ENCODE results near the gene NUB1.
A peak's percentile ranks its signal among the peaks of the same experiment; 100 is the strongest.

The NUB1 gene

DNA sequence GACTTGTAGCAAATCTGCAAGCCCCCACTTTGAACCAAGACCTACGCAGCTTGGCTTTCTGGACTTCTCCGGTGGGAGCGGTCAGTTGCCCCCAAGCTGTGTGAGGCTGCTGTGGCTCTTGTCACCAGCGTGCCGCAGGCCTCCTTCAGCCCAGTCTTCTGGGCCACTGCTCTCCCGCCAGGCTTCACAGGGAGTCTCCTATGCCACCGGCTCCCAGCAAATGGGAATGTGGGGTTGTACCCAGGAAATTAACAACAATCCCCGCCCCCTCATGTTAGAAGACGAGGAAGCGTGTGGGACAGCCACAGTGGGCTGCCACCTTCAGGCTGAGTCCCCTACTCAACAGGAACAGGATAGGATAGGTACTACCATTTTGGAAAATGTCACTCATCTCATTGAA is 64.0 kb downstream of the NUB1 start:
- DNase-seq (ENCODE audit: low read depth): no peak

DNA sequence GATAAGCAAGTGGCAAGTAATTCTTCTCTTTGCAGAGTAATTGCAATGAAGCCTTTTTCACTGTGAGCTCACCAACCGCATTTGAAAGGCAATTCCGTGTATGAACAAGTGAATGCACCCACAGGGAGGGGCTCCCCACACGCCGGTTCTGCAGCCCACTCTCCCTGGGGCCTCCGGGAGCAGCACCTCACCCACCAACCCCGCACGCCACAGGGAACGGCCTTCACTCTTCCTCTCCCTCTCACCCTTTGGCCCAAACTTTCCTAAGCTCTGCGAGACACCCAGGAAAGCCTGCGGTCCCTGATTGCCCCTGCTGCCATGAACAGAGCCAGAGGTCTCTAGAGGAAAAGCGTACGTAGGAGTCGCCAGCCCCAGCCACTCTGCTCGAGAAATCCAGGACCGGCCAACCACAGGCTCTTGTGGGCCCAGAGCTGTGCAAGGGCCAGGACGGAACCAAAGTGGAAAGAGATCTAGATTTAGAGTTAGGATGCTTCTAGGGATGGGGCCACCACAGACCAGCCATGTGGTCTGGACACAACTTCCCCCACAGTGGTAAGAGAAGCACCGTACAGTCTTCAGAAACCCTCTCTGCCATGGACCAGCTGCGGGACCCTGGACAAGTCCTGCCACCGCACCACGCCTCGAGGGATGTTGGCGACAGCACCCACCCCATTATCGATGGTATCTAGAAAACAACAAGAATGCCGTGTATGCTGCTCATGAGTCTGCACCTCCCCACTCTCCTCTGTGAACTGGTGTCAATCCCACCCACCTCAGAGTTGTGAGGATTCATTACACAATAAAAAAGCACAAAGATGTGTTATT is 64.7 kb downstream of the NUB1 start:
- no peak for DNase-seq (ENCODE audit: low read depth)

DNA sequence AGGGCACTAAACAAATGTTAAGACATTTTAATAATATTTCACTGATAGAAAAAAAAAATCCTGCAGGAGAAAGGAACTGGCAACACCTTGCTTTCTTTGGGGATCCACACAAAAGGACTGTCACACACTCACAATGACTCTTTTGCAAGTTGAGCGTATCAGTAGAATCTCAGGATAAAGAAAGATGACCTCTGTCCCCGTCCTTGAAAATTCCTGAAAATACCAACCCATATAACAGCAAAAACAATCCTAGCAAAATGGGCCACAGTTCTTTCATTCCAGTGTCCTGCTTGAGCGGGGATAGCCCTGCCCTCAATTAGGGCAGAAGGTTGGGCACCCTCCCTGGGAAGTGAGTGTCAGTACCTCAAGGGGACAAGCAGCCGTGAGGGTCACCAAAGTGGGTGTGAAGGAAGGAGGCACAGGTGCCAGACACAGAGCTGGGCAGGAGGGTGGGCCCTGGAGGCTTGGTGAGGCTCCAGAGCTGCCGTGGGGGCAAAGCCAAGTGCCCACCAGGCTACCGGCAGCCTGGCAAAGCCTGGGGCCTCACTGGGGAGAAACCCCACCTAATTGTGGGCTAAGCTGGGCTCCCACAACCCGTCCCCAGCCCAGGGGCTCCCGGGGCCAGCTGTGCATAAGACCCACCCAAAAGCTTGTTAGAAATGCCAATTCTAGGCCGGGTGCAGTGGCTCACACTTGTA is 65.4 kb downstream of the NUB1 start:
- DNase-seq (ENCODE audit: low read depth): no peak

DNA sequence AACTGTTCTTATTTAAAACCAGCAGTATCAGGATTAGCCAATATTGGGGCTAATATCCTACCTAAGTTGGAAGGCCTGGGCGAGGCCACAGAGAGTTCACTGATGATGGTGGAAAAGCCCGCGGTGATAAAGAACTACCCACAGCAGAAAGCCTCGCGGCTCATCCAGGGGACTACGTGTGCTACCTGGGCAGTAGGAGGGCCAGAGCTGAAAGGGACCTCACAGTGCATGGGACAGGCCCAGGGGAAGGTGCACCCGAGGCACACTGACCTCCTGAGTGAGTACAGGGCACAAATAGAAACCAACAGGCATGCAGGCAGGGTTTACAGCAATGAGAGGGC is 66.9 kb downstream of the NUB1 start:
- no peak for DNase-seq (ENCODE audit: low read depth)

DNA sequence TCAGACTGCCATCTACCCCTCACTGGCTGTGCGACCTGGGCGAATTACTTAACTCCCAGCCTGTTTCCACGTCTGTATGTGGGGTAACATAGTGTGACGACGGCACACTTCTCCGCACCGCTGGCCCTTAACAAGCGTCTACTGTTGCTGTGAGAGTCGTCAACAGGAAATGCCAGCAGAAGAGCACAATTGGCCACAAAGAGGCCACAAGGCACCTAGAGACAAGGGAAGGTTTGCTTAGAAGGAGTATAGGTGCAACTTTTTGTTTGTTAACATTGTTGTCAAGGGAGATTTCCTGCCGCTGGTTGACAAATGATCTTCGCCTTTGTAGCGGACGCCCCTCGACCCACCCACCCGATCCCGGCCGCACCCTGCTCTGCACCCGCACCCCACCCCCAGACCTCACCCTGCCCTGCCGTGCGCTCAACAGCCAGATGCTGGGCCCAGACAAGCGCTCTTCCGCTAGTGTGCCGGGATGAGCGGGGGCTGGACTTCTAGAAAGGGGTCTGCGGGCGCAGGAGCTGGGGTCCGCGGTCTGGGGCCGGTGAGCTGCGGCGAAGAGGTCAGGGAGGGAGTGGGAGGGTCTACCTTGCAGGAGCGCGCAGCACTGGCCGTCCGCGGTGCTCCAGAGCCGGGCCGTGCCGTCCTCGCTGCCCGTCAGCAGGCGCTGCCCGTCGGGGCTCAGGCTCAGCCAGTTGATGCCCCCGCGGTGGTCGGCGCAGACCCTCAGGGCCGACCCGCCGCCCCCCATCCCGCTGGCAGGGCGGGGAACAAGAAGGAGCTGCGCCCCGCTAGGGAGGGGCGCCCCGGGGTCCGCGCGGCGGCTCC is 67.4 kb downstream of the NUB1 start:
- no peak for DNase-seq (ENCODE audit: low read depth)

DNA sequence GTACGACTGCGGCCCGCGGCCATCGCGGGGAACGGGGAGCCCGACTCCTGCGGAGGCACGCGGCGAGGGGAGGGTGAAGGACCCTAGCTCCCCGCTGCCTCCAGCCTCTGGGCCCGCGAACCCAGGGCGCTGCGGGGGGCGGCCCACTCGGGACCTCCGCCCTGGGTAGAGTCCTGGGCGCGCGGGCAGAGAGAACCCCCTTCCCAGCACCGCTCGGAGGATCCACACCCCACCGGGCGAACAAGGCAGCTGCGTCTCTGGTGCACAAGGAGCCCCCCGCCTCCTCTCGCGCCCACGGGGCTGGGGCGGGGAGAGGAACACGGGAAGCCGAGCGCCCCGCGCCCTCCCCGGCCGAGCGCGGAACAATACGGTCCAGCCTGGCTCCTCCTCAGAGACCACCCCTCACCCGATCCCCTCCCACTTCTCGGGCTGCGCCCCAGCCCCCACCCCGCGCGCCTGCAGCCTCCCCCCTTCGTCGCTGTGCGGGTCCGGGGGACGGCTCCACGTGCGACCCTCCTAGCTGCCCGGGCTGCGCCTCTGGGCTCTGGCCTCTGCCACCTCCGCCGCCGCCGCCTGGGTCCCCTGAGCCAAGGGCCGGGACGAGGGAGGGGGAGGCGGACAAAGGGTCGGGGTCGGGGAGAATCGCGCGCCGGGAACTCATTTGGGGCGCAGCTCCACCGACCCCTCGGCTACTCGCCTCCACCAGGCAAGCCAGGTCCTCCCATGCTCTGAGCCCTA is 68.2 kb downstream of the NUB1 start, which contains the start of gene WDR86:
Gene WDR86 (minus strand): TSS at position 372 of the 738 bp plus-strand sequence. CDS start 449 bp downstream, outside the sequence.
- DNase-seq (ENCODE audit: low read depth): no peak

DNA sequence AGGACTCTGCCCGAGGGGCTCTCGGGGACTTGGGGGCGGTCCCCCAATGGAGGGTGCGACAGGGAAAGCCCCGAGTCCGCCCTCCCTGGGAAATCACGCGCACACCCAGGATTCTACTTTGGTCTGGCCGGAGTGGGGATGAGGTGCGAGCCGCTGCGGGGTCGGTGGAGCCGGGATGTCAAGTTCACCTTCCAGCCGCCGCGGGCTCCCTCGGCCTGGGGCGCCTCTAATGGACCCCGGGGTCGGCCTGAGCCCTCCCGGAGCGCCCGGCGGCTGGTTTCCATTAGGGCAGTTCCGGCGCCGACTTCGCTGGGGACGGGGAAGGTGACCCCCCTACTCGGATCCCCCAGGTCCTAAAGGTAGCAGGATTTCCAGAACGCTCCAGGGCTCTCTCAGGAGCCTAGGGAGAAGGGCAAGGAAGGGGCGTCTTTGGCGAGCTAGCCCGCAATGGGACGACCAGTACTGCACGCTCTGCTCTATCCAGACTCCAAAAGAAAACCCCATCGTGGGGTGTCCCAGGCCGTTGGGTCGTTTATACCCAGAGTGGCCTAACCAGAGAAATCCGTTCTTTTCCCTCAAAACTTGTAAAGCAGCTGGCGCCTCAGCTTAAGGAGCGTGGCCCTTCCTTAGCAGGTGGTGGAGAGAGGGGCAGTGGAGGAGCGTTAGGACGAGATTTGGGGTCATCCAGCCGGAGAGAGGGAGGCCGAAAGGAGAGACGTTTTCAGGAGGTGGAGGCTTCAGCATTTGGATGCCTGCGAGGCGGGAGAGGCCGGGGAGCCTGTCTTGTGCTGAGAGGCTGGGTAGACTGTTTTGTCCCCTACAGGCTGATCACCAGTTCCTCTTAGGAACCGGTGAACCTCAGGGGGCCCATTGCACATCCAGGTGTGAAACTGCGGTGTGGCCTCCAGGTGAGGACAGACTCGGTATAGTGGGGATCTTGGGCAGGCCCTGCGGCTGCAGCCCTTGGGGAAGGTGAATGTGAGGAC is 69.1 kb downstream of the NUB1 start:
- no peak for DNase-seq (ENCODE audit: low read depth)

DNA sequence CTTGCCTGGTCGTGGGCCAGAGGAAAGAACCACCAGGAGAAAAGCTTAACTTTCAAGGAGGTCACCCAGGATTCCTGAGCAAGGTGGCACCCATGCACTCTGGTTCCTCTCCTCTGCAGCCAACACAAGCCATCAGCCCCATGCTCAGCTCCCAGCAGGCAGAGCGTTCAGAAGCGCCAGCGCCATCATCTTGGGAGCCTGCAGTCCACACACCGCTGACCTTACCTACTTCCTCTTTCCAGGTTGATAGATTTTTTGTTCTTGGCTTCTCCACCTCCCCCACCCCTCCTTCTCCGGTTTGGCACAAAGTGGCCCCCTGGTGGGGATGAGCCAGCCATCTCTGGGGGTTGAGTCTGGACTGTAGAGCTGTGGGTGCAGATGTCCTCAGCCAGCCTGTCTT is 69.9 kb downstream of the NUB1 start:
- no peak for DNase-seq (ENCODE audit: low read depth)

DNA sequence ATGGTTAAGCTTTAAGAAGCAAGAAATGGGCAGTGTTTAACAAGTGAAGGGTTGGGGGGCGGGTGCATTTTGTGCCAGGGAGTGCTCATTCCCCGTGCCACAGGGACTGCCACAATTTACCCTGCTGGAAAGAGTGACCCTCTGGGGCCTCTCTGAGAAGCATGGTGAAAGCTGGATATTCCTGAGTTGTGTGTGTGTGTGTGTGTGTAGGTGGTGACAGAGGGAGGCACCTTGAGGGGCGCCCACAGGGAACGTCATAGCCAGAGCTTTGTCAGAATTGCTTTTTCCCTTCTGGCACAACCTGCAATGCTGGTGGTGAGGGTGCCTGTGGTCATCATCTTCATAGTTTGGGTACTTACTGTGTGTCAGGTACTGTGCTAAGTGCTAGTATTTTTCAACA is 70.7 kb downstream of the NUB1 start:
- no peak for DNase-seq (ENCODE audit: low read depth)

DNA sequence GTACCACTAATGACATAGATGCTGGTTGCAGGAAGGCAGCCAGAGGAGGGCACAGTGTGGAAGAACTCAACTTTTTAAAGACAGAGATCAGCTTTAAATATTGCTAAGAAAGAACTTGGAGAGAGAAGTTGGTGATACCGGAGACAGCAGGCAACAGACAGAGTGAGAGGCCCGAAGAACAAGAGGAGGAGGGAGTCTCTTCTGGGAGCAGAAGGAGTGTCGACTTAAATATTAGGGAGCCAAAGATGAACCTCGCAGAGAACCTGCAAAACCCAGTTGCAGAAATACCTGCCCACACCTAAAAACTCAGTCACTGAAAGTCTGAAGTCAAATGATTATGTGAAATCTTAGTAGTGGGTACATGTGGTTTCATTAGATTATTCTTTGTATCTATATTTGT is 71.6 kb downstream of the NUB1 start:
- no peak for DNase-seq (ENCODE audit: low read depth)

DNA sequence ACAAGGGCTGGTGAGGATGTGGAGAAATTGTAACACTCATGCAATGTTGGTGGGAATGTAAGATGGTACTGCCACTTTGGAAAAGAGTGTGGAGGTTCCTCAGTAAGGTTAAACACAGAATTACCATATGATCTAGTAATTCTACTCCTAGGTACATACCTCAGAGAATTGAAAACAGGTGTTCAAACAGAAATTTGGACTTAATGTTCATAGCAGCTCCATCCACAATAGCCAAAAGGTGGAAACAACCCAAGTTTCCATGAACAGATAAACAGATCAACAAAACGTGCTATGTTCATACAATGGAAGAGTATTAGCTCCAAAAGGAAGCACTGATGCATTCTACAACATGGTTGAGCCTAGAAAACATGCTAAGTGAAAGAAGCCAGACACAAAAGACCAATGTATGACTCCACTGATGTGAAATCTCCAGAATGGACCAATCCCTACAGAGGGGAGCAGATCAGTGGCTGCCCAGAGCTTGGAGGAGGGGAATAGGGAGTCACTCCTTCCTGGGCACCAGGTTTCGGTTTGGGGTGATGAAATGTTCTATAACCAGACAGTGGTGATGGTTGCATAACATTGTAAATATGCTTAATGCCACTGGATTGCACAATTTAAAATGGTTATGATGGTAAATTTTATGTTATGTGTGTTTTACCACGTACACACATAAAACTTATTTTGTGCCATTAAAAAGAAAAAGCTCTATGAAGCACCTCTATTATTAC is 73.9 kb downstream of the NUB1 start:
- DNase-seq (ENCODE audit: low read depth): no peak

DNA sequence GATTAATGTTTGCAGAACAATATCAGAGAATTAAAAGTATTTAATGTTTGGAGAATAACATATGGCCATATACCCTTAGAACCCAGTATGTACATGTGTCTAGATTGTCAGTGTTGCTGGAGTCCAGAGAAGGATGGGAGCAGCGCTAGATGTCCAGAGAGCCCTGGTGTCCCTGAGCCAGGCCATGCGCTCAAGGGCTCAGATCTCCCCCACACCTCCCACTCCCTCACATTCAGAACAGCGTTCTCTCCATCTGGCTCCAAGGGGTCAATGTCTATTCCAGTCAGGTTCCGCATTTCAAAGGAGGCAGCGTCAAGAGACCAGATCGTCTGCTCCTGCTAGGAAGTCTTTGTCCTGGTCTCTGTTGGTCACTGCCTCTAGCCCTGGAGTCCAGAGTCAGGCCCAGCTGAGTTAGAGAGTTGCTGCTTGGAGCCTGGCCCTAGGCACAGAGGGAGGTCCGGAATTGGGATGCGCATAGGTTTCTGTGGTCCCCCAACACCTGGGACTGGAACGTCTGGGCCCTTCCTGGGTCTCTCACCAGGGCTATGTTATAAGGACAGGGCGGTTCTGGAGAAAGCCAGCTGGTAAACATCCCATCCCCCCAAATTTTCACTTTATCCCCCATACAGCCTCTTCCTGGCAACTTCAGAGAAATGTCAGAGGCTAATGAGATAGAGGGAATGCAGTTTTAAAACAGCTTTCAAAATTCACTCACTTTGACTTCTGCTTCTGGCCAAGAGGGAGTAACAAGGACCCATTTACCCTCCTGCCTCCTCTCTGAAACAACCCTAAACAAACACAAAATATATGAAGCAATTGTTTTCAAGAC is 74.7 kb downstream of the NUB1 start:
- DNase-seq (ENCODE audit: low read depth): no peak

DNA sequence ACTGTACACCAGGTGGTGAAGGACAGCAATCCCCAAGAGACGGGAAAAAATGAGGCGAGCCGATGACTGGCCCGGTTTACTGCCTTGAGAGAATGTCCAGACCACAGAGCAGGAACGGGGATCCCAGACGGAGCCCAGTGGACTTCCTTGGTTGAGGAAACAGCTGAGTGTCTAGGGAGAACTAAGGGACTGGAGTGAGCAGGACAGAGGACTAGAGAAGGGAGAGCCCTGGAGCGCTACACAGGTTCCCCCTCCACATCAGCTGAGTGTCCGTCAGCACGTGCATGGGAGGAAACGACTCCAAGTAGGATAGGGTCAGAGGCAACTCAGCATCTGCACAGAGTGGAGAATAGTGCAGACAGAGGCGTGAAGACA is 75.3 kb downstream of the NUB1 start:
- no peak for DNase-seq (ENCODE audit: low read depth)

DNA sequence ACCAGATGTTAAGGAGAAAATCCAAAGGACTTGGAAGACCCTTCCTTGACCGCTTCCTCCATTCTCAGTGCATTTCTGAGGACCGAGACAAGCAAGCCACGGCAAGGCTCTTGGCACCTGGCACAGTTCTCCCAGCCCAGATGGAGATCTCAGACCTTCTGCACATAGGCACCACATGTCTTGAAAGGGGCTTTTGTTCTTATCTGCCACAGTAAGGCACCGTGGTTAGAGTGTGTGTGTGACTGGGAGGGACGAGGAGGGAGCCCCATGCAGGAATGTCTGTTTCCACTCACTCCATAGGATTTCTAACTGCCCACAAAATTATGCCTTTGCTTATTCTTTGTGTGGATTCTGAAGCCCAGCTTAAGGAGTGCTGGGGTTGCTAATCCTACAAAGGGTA is 78.5 kb downstream of the NUB1 start:
- no peak for DNase-seq (ENCODE audit: low read depth)

DNA sequence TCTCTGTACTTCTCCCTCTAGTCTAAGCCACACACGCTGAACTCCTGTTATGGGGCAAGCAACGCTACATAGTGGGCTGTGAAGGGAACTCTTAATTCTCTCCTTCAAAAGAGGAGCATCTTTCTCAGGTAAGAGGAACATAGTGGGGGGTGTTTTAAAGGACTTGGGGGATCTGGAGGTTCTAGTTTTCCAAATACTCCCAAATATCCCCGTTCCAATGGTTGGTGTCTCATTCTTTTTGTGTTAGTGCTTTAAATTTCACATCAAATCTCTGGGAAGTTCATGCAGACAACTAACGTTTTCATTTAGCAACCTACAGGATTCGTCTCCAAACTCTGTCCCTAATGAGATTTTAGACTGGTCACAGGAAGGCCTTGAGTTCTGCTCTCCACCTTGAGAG is 80.6 kb downstream of the NUB1 start:
- no peak for DNase-seq (ENCODE audit: low read depth)

DNA sequence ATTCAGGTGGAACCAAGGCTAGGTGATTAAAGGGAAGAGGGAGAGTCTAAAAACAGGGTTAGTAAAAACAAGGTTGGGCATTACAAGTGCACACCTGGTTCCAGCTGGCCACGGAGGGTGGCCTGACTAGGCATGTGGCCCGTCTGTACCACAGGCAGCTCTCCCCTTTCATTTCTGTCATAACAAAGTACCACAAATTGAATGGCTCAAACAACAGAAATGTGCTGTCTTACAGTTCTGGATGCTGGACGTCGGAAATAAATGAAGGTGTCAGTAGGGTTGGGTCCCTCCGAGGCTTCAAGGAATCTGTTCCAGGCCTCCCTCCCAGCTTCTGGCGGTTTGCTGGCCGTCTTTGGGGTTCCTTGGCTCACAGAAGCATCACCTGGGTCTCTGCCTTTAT is 81.6 kb downstream of the NUB1 start:
- DNase-seq (ENCODE audit: low read depth): no peak

DNA sequence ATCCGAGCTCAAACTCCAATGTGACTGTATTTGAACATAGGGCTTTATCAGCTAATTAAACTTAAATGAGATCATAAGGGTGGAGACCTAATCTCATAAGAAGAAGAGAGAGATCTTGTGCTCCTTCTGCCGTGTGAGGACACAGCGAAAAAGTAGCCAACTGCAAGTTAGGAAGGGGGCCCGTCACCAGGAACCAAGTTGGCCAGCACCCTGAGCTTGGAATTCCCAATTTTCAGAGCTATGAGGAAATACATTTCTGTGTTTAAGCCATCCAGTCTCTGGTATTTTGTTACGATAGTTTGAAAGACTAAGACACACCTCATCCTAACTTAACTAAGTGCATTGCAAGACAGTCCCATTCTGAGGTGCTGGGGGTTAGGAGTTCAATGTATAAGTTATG is 82.3 kb downstream of the NUB1 start:
- DNase-seq (ENCODE audit: low read depth): no peak

DNA sequence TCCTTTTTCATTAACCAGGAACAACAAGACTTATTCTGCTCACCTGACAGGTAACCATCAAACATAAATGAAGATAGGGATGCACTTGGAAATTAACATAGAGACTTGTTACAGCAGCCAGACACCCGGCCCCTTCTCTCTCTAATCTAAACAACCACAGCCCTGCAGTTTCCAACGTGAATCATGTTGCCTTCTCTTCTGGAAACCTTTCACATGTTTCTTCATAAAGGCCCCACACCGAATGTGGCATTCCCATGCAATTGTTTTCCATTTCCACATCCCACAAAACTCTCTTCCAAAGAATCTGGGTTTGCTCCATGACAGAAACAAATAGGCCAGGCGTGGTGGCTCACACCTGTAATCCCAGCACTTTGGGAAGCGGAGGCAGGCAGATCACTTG is 83.2 kb downstream of the NUB1 start:
- DNase-seq (ENCODE audit: low read depth): no peak

DNA sequence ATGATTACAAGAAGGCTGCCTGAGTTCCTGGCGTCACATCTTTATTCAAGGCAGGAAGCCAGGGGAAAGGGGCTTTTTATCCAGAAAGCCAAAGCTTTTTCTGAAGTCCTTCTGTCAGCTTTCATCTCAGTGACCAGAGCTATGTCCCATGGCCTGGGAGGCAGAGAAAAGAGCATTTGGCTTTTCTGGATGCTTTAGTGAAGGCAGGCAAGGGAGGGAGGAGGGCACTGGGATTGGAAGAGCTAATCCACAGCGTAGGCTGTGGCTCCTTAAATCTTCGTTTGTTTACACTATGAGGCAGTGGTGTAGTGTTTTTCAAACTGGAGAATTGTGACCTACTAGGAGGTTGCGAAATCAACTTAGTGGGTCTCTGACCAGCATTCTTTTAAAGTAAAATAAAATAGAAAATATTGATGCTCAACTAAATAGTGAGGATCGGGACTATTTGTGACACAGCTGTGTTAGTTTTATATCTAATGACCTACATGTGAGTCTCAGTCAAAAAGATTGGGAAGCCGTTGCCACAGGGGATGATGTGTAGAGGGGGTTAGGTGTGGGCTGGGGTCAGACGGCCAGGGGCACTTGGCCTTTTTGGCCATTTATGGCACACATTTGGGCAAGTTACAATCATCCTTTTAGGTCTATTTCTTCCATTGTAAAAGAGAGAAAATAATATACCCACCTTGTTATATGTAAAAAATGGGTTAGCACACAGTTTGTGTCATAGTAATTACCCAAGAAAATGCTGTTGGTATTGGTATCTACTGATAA is 84.2 kb downstream of the NUB1 start:
- peak; percentile 67 for DNase-seq (ENCODE audit: low read depth)

All from non-pigmented ciliary epithelial cell (primary cell).